ENCODE data around the gene ALCAM. TPM values are rescaled to one million over a fixed set of nuclear protein-coding genes. Genes with fewer than 3 reads are reported as not detected.

ALCAM gene
- polyA plus RNA-seq, 4 donors, result 9.2 to 27.9 (median 12.5) TPM

DNA sequence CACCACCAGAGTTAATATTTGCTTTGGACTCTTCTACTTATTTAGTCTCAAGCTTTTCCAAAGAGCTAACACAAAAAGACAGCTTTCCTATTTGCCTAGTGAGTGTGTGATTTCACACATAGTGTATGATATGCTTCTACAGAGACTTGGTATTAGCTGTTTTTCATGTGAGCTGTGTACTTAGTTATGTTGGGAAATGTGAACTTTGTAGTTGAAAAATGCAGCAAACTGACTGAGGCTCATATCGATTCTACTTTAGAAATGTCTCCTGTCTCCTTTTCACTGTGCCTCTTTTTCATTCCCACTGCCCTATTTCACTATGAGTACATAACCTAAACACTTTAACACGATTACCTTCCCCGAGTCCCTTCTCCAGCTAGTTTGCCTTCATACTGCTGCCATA lies 136.5 kb downstream of the ALCAM start:
- Histone ChIP-seq H3K36me3 (ENCODE audit: control insufficient read depth in 3 of 3, insufficient read depth in 2 of 3, low read depth in 1 of 3, low read length in 3 of 3) (no peaks in the 10 kb centered on the region), H3K4me3 (ENCODE audit: low read depth in 1 of 3, low read length in 3 of 3) (no peak overlapping the region), H3K9me3 (ENCODE audit: control insufficient read depth in 2 of 2, insufficient read depth in 1 of 2, low read depth in 1 of 2, low read length in 1 of 2) (no peaks in the 10 kb centered on the region), H3K4me1 (ENCODE audit: control insufficient read depth in 3 of 3, insufficient read depth in 2 of 3, low read depth in 1 of 3, low read length in 2 of 3) (no peaks in the 10 kb centered on the region), H3K27ac (ENCODE audit: low read depth in 1 of 3, low read length in 2 of 3) (no peak overlapping the region), H3K27me3 (ENCODE audit: control insufficient read depth in 3 of 3, insufficient read depth in 3 of 3, low read length in 3 of 3) (no peaks in the 10 kb centered on the region)
- WGBS, 3 donors, result 64 to 85% (median 75%) methylated on average over 3 of the region's 3 CpGs
- DNase-seq, result no peak
- no peak for FAIRE-seq

DNA sequence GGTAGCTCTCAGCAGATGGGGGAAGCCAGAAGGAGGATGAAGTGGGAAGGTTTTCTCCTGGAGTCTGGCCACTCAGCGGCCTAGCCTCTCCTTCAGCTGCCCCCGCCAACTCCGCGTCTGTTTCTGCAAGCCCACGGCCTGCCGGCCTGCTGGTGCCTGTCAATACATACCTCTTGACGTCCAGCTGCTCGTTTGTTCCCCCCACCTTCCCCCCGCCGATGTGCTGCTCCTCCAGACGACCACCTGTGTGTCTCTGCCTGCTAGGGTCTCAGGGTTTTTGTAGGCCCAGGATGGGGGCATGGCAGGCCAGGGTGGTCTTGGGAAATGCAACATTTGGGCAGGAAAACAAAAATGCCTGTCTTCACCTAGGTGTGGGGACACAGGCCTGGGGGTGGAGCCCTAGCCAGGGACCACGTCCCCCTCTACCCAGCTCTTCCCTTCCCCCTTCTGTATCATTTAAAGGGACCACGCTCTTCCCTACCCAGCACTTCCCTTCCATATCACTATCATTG lies 137.8 kb downstream of the ALCAM start:
- Histone ChIP-seq H3K9me3 (ENCODE audit: control insufficient read depth in 2 of 2, insufficient read depth in 1 of 2, low read depth in 1 of 2, low read length in 1 of 2) (no peaks in the 10 kb centered on the region), H3K4me3 (ENCODE audit: low read depth in 1 of 3, low read length in 3 of 3) (no peak overlapping the region), H3K36me3 (ENCODE audit: control insufficient read depth in 3 of 3, insufficient read depth in 2 of 3, low read depth in 1 of 3, low read length in 3 of 3) (no peaks in the 10 kb centered on the region), H3K27me3 (ENCODE audit: control insufficient read depth in 3 of 3, insufficient read depth in 3 of 3, low read length in 3 of 3) (no peaks in the 10 kb centered on the region), H3K4me1 (ENCODE audit: control insufficient read depth in 3 of 3, insufficient read depth in 2 of 3, low read depth in 1 of 3, low read length in 2 of 3) (no peaks in the 10 kb centered on the region), H3K27ac (ENCODE audit: low read depth in 1 of 3, low read length in 2 of 3) (no peak overlapping the region)
- WGBS, 3 donors, result 86 to 95% (median 92%) methylated on average over 12 to 13 of the region's 13 CpGs
- FAIRE-seq (no peak), DNase-seq (no peak)

DNA sequence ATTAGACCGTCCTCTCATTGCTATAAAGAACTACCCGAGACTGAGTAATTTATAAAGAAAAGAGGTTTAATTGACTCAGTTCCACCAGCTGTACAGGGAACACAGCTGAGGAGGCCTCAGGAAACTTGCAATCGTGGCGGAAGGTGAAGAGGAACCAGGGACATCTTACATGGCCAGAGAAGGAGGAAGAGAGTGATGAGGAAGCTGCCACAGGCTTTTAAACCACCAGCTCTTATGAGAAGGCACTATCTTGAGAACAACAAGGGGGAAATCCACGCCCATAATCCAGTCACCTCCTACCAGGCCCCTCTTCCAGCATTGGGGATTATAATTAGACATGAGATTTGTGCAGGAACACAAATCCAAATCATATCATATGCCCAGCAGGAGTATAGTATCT lies 138.5 kb downstream of the ALCAM start:
- no peak for FAIRE-seq

DNA sequence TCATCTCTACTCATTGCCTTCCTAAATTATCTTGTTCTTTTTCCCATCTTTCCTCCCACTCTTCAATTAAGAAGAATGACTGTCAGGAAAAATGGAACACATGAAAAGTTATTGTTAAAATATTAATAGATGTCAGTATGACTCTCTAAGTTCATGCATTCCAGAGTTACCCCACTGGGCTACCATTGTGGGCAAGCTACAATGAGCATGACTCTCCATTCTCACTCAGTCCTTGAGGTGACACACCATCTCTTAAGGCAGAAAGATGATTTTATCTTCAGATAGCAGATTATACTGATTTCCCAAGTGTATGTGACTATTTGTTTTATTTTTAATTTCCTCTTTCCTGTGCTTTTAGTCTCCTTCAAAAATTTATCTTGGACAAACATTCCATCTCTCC lies 144.3 kb downstream of the ALCAM start:
- DNase-seq (no peak), FAIRE-seq (no peak)
- Histone ChIP-seq H3K4me1 (ENCODE audit: control insufficient read depth in 3 of 3, insufficient read depth in 2 of 3, low read depth in 1 of 3, low read length in 2 of 3) (no peaks in the 10 kb centered on the region), H3K4me3 (ENCODE audit: low read depth in 1 of 3, low read length in 3 of 3) (no peak overlapping the region), H3K27ac (ENCODE audit: low read depth in 1 of 3, low read length in 2 of 3) (no peak overlapping the region), H3K9me3 (ENCODE audit: control insufficient read depth in 2 of 2, insufficient read depth in 1 of 2, low read depth in 1 of 2, low read length in 1 of 2) (no peaks in the 10 kb centered on the region), H3K36me3 (ENCODE audit: control insufficient read depth in 3 of 3, insufficient read depth in 2 of 3, low read depth in 1 of 3, low read length in 3 of 3) (no peaks in the 10 kb centered on the region), H3K27me3 (ENCODE audit: control insufficient read depth in 3 of 3, insufficient read depth in 3 of 3, low read length in 3 of 3) (no peaks in the 10 kb centered on the region)

More for the DNA sequence above, 138.5 kb downstream of the ALCAM start:
- 80 to 92% (median 80%) methylated on average over 5 of the region's 5 CpGs for WGBS, 3 donors
- Histone ChIP-seq H3K4me1 (ENCODE audit: control insufficient read depth in 3 of 3, insufficient read depth in 2 of 3, low read depth in 1 of 3, low read length in 2 of 3) (no peaks in the 10 kb centered on the region), H3K36me3 (ENCODE audit: control insufficient read depth in 3 of 3, insufficient read depth in 2 of 3, low read depth in 1 of 3, low read length in 3 of 3) (no peaks in the 10 kb centered on the region), H3K9me3 (ENCODE audit: control insufficient read depth in 2 of 2, insufficient read depth in 1 of 2, low read depth in 1 of 2, low read length in 1 of 2) (no peaks in the 10 kb centered on the region), H3K4me3 (ENCODE audit: low read depth in 1 of 3, low read length in 3 of 3) (no peak overlapping the region), H3K27me3 (ENCODE audit: control insufficient read depth in 3 of 3, insufficient read depth in 3 of 3, low read length in 3 of 3) (no peaks in the 10 kb centered on the region), H3K27ac (ENCODE audit: low read depth in 1 of 3, low read length in 2 of 3) (no peak overlapping the region)
- no peak for DNase-seq

DNA sequence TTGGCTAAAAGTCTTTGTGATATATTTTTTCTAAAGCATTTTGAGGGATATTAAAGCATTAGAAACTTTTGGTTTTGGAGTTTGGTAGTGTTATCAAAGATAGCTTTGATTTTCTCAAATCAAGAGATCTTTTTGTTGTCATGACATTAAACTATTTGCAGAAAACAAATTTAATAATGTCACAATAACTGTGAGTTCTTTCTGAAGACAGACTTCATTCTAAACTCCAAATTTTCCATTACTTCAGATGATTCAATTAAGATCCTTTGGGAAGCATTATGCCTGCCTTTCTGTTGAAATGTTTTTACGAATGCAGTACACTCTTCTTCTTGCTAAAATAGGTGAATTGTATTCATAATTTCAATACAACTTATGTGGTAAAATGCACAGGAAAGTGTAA lies 145.4 kb downstream of the ALCAM start:
- Histone ChIP-seq H3K4me1 (ENCODE audit: control insufficient read depth in 3 of 3, insufficient read depth in 2 of 3, low read depth in 1 of 3, low read length in 2 of 3) (no peaks in the 10 kb centered on the region), H3K36me3 (ENCODE audit: control insufficient read depth in 3 of 3, insufficient read depth in 2 of 3, low read depth in 1 of 3, low read length in 3 of 3) (no peaks in the 10 kb centered on the region), H3K27me3 (ENCODE audit: control insufficient read depth in 3 of 3, insufficient read depth in 3 of 3, low read length in 3 of 3) (no peaks in the 10 kb centered on the region), H3K9me3 (ENCODE audit: control insufficient read depth in 2 of 2, insufficient read depth in 1 of 2, low read depth in 1 of 2, low read length in 1 of 2) (no peaks in the 10 kb centered on the region), H3K4me3 (ENCODE audit: low read depth in 1 of 3, low read length in 3 of 3) (no peak overlapping the region), H3K27ac (ENCODE audit: low read depth in 1 of 3, low read length in 2 of 3) (no peak overlapping the region)
- WGBS, 3 donors, result 88 to 100% (median 90%) methylated on average over 1 of the region's 1 CpG
- peak; percentile 49 for FAIRE-seq
- no peak for DNase-seq

DNA sequence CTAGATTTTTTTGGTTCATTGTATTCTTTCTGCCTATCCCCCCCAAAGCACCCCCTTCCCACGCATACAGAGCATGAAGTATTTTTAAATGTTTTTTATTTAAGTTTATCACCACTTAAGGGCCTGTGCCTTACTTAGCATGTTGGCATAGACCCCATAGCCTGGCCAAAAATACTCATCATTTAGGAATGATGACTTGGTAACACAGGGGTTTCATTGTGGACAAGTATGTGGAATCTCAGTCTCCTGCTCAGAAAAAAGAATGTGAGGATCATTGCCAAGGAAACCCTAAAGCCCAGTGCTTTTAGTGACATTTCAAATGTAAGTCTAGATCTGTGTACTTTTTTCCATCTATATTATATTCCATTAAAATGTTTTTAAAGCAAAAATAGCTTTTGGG lies 146.3 kb downstream of the ALCAM start:
- no peak overlapping the region for H3K4me3 ChIP-seq (ENCODE audit: low read depth in 1 of 3, low read length in 3 of 3)
- H3K9me3 ChIP-seq (ENCODE audit: control insufficient read depth in 2 of 2, insufficient read depth in 1 of 2, low read depth in 1 of 2, low read length in 1 of 2), result no peaks in the 10 kb centered on the region
- no peaks in the 10 kb centered on the region for H3K4me1 ChIP-seq (ENCODE audit: control insufficient read depth in 3 of 3, insufficient read depth in 2 of 3, low read depth in 1 of 3, low read length in 2 of 3)
- H3K36me3 ChIP-seq (ENCODE audit: control insufficient read depth in 3 of 3, insufficient read depth in 2 of 3, low read depth in 1 of 3, low read length in 3 of 3), result no peaks in the 10 kb centered on the region
- no peaks in the 10 kb centered on the region for H3K27me3 ChIP-seq (ENCODE audit: control insufficient read depth in 3 of 3, insufficient read depth in 3 of 3, low read length in 3 of 3)
- 90 to 100% (median 91%) methylated on average over 1 of the region's 1 CpG for WGBS, 3 donors
- FAIRE-seq, result no peak
- no peak for DNase-seq
- H3K27ac ChIP-seq (ENCODE audit: low read depth in 1 of 3, low read length in 2 of 3), result no peak overlapping the region

DNA sequence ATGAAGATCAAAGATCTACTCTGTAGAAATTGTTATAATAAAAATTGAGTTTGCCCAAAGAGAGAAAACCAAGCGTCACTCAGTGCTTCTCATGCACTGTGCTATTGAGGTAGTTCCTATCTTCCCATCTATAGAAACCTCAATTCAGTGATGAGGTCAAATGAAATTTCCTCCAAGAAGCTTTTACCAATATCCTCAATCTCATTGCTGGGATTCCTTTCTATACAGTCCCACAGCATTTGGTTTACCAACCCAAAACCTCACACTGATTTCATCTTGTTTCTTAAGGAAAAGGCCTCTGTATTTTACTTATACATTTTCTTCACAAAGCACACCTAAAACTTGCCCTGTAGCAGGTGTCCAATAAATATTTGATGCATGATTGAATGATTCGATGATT lies 147.2 kb downstream of the ALCAM start:
- Histone ChIP-seq H3K36me3 (ENCODE audit: control insufficient read depth in 3 of 3, insufficient read depth in 2 of 3, low read depth in 1 of 3, low read length in 3 of 3) (no peaks in the 10 kb centered on the region), H3K4me3 (ENCODE audit: low read depth in 1 of 3, low read length in 3 of 3) (no peak overlapping the region), H3K27me3 (ENCODE audit: control insufficient read depth in 3 of 3, insufficient read depth in 3 of 3, low read length in 3 of 3) (no peaks in the 10 kb centered on the region), H3K27ac (ENCODE audit: low read depth in 1 of 3, low read length in 2 of 3) (no peak overlapping the region), H3K9me3 (ENCODE audit: control insufficient read depth in 2 of 2, insufficient read depth in 1 of 2, low read depth in 1 of 2, low read length in 1 of 2) (no peaks in the 10 kb centered on the region), H3K4me1 (ENCODE audit: control insufficient read depth in 3 of 3, insufficient read depth in 2 of 3, low read depth in 1 of 3, low read length in 2 of 3) (no peaks in the 10 kb centered on the region)
- DNase-seq (no peak), FAIRE-seq (no peak)
- WGBS, 3 donors, result 94 to 98% (median 95%) methylated on average over 2 of the region's 2 CpGs

DNA sequence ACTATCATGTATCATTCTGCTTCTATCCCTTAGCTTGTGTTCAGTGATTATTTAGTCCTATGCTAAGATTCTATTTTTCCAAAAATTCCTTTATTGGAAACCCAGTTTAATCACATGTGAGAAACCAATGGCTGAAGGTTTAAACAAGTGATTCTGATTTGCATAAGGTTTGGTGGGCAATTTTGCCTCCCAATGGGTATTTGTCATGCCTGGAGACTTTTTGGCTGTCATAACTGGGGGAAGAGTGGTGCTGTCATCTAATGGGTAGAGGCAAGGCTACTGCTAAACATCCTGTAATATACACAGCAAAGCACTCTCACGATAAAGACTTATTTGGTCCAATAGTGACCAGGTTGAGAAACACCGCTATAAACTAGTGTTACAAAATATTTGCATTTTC lies 148.7 kb downstream of the ALCAM start:
- no peak for FAIRE-seq
- DNase-seq, result no peak

DNA sequence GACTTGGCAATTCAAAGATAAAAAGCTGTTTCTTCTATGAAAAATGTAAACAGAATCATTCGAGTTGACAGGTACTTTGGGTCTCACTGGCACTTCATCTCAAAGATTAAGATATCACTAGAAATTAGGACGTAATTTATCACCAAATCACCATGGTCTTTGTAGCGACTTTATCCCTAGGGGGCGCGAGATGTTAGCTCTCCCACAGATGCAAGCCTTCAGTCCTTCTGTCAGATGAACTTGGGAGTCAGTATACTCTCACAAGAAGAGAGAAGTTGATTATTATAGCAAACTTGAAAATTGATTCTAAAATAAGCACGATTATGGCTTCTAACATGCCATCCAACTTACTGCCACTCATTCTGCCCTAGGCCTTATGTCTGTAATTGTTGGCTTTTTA lies 150.3 kb downstream of the ALCAM start:
- Histone ChIP-seq H3K4me3 (ENCODE audit: low read depth in 1 of 3, low read length in 3 of 3) (no peak overlapping the region), H3K9me3 (ENCODE audit: control insufficient read depth in 2 of 2, insufficient read depth in 1 of 2, low read depth in 1 of 2, low read length in 1 of 2) (no peaks in the 10 kb centered on the region), H3K4me1 (ENCODE audit: control insufficient read depth in 3 of 3, insufficient read depth in 2 of 3, low read depth in 1 of 3, low read length in 2 of 3) (no peaks in the 10 kb centered on the region), H3K36me3 (ENCODE audit: control insufficient read depth in 3 of 3, insufficient read depth in 2 of 3, low read depth in 1 of 3, low read length in 3 of 3) (no peaks in the 10 kb centered on the region), H3K27ac (ENCODE audit: low read depth in 1 of 3, low read length in 2 of 3) (no peak overlapping the region), H3K27me3 (ENCODE audit: control insufficient read depth in 3 of 3, insufficient read depth in 3 of 3, low read length in 3 of 3) (no peaks in the 10 kb centered on the region)
- 71 to 84% (median 79%) methylated on average over 6 of the region's 6 CpGs for WGBS, 3 donors
- FAIRE-seq (no peak), DNase-seq (no peak)

More for the DNA sequence above, 148.7 kb downstream of the ALCAM start:
- H3K27ac ChIP-seq (ENCODE audit: low read depth in 1 of 3, low read length in 2 of 3), result no peak overlapping the region
- no peak overlapping the region for H3K4me3 ChIP-seq (ENCODE audit: low read depth in 1 of 3, low read length in 3 of 3)
- 90 to 95% (median 90%) methylated on average over 2 of the region's 2 CpGs for WGBS, 3 donors
- no peaks in the 10 kb centered on the region for H3K27me3 ChIP-seq (ENCODE audit: control insufficient read depth in 3 of 3, insufficient read depth in 3 of 3, low read length in 3 of 3)
- H3K9me3 ChIP-seq (ENCODE audit: control insufficient read depth in 2 of 2, insufficient read depth in 1 of 2, low read depth in 1 of 2, low read length in 1 of 2), result no peaks in the 10 kb centered on the region
- no peaks in the 10 kb centered on the region for H3K36me3 ChIP-seq (ENCODE audit: control insufficient read depth in 3 of 3, insufficient read depth in 2 of 3, low read depth in 1 of 3, low read length in 3 of 3)
- no peaks in the 10 kb centered on the region for H3K4me1 ChIP-seq (ENCODE audit: control insufficient read depth in 3 of 3, insufficient read depth in 2 of 3, low read depth in 1 of 3, low read length in 2 of 3)

Data from small intestine (tissue), 7 donors.